ENCODE results near the gene RAB7A.
A peak's percentile ranks its signal among the peaks of the same experiment; 100 is the strongest.

RAB7A gene

DNA sequence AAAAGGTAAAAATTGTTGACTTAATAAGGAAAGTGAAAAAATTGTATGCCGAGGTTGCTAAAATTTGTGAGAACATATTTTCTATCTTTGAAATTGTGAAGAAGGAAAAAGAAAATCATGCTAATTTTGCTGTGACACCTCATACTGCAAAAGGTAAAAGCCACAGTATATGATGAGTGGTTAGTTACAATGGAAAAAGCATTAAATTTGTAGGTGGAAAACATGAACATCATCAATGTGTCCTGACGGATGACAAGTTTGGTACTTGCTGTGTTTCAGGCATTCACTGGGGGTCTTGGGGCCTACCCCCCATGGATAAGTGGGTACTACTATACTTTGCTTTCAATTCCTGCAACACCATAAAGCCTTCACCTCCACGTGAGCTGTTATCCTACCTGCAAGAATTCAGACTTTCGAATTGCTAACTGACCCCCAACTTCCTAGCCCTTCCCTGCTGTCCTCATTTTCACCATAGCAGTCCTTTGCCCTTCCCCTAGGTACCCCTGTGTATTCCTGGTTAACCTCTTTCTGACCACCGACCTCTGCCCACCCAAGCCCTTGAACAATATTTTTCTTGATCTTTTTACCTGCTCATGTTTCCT is 62.4 kb downstream of the RAB7A start:
- DNase-seq (ENCODE audit: low read depth), result no peak

DNA sequence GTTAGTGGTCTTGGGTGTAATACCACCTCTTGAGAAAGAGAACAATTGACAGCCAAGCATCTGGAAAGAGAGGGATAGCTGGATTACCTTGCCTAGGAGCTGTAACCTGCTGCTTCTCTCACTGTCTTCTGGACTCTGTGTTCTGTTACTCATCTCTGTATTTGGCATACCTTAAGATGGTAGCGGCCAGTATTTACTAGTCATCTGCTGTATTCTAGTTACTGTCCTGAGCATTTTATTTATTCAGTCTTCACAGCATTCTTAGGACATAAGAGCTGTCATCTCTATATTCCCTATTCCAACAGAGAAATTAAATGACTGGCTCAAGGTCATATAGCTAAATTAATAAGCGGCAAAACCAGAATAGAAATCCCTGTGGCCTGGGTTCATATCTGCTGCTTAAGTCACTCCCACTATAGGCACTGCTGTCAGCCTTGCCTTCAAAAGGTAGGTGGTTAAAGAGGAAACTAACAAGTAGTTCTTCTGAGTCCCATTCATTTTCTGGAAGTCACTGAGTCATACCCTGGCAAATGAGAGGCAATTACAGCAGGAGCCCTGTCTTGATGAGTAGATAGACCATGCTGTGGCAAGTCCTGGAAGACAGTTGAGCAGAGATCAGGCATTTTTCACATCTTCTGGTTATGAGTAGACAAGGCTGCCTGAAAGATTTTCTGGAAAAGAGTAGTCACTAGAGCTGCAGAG is 68.2 kb downstream of the RAB7A start:
- peak; percentile 68 for DNase-seq (ENCODE audit: low read depth)

GRCh38 chr3:128794770-128795649 is 69.0 kb downstream of the RAB7A start:
- DNase-seq (ENCODE audit: low read depth), result no peak

- no peak for DNase-seq (ENCODE audit: low read depth)
Measured at GRCh38 chr3:128799653-128800052, 73.7 kb downstream of the RAB7A start.

DNA sequence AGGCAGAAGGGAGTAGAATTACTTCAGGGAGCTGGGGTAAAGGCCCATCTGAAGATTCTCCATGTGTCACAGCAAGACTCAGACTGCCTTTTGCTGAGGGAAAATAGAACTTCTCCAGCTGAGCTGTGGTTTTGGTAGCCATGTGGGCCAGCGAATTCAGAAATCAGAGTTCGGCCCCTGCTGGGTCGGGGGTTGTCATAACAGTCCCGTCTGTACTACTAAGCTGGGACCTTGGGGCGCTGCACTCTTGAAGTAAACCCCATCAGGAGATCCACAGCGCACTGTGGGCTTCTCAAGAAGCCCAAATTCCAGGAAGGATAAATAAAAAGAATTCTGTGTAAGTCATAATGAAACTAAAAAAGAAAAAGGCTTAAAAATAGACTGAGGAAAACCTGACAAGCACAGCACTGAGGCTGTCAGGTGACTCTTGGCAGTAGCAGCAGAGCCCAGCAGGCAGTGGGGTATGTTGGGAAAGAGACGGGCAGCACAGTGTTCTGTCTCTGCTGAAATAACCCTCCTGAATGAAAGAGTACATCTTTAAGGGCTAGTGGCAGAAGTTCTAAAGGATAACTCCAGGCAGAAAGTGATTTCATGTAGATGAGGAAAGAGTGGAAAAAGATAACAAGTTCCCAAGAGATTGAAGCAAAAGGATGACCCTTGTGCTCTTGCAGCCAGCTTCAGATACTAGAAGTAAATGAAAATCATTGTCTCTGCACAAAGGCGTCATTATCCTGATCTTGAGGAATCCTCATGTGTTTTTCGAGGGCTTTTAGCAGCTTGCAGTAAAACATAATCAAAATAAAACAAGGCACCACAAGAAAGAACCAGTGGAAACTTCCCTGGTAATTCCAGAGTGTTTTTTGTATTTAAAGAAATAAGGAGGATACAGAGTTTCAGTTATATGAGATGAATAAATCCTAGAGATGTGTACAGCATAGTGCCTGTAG is 74.5 kb downstream of the RAB7A start:
- no peak for DNase-seq (ENCODE audit: low read depth)

GRCh38 chr3:128801779-128802380 is 75.9 kb downstream of the RAB7A start:
- no peak for DNase-seq (ENCODE audit: low read depth)

DNA sequence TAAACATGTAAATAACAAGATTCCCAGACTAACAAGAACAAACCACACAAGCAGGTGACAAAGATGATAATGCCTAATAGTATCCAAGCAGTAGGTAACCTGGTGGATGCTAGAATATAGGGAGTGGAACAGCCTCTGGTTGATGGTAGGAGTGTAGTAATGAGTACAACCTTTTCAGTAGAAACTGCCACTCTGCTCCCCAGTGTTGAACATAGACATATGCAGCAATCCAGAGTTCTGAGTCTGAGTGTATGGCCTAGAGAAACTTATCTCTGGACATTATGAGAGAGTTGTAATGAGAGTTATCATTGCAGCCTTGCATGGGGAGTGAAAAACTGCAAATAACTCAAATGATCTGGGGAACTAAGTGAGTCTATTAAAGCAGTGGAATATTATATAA is 77.3 kb downstream of the RAB7A start:
- no peak for DNase-seq (ENCODE audit: low read depth)

GRCh38 chr3:128804017-128804810 is 78.2 kb downstream of the RAB7A start:
- no peak for DNase-seq (ENCODE audit: low read depth)

DNA sequence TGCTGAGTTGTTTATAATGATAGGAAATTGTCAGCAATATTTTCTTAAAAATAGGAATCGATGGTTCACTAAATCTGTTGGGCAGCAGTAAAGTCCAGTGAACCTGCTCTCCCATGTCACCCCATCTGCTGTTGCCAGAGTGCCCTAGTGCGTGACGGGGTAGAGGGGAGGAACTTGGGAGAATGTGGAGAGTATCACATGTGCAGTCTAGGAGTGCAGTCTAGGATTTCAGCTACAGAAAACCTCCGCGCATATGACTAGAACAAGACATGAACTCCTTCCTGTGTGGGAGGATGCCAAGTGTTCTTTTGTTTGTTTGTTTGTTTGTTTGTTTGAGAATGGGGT is 78.8 kb downstream of the RAB7A start:
- DNase-seq (ENCODE audit: low read depth), result no peak

DNA sequence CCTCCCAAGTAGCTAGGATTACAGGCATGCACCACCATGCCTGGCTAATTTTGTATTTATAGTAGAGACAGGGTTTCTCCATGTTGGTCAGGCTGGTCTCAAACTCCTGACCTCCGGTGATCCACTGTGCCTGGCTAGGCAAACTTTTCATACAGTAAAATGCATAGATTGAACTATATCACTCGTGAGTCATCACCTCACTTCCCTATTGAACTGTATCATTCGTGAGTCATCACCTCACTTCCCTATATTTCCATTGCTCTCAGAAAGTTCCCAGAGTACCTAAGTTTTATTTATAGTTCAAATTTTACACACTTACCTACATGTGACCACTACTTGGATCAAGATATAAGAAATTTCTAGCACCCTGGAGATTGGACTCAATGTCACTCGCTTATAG is 79.8 kb downstream of the RAB7A start:
- peak; percentile 63 for DNase-seq (ENCODE audit: low read depth)

DNA sequence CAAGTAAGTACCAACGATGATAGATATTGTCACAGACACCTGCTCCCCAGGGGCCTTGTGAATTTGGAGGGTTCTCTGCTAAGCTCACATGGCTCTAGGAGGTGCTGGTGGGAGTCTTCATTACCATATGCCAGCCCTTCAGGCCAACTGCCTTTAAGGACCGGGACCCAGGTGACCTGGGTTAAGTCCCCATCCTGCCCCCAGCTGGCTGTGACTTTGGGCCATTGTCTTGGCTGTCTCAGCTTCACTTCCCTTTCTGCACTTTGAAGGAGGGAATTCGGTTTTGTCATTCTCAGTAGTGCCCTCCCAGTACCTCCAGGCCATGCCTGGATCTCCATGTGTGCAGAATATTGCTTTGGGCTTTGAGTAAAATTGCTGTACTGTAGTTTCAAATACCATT is 80.6 kb downstream of the RAB7A start:
- DNase-seq (ENCODE audit: low read depth), result no peak

DNA sequence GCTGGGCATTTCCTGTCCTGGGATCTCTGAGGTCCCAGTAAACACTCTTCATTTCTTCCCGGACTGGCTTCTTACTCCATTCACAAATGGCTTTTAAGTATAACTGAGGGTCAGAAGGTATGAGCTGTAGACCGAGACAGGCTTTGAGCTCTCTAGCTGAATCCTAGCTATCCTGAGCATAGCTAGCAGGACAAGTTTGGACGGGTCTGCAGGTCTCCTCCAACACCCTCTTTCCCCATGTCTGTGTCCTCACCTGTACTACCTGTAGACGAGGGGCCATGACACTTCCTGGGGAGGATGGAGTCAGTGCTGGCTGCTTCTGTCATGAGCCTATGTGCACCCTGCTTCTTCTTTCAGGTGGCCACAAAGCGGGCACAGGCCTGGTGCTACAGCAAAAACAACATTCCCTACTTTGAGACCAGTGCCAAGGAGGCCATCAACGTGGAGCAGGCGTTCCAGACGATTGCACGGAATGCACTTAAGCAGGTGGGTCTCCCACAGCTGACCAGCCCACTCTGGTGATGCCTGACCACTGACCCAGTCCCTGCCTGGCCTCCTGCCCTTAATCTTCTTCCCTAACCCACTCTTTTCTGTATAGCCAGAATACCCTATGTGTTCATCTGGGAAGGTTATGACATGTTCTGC is 81.3 kb downstream of the RAB7A start:
- DNase-seq (ENCODE audit: low read depth), result no peak

- DNase-seq (ENCODE audit: low read depth), result no peak
Measured at GRCh38 chr3:128808672-128809071, 82.7 kb downstream of the RAB7A start.

DNA sequence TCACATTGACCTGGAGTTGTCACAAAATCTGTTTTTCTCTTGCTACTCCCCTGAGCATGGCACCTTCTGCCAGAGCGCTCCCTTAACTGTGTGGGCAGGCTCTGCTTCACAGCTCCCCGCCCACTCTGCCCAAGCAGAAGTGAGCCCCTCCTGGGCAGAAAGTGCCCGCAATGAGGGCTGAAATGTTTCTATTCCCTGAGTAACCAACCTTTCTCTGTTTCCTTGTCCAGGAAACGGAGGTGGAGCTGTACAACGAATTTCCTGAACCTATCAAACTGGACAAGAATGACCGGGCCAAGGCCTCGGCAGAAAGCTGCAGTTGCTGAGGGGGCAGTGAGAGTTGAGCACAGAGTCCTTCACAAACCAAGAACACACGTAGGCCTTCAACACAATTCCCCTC is 87.1 kb downstream of the RAB7A start:
- no peak for DNase-seq (ENCODE audit: low read depth)

GRCh38 chr3:128814060-128814459 is 88.1 kb downstream of the RAB7A start:
- DNase-seq (ENCODE audit: low read depth), result no peak

GRCh38 chr3:128814519-128815317 is 88.7 kb downstream of the RAB7A start:
- no peak for DNase-seq (ENCODE audit: low read depth)

GRCh38 chr3:128815318-128816064 is 89.5 kb downstream of the RAB7A start:
- DNase-seq (ENCODE audit: low read depth), result no peak

DNA sequence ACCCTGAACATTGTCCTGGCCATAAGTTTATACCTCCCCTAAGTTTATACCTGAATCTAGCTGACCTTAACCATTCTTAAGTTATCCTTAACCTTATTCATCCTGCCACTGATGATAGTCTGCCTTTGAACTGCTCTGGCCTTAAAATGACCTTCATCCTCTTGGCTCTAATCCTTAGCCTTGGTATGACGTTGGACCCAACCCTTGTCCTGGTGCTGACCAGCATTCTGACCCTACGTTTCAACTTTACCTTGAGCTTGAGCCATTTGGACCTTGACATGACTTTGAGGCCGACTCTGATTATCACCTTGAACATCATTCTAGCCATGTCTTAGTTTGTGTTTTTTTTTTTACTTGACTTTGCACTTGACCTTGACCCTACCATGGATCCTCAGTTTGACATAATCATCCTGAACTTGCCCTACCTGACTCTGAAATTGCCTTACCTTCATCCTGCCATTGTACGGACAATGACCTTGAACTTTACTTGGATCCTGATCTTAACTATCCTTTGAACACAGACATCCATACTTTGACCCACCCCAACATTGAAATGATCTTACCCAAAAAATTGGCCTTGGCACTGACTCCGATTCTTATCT is 92.3 kb downstream of the RAB7A start:
- no peak for DNase-seq (ENCODE audit: low read depth)
